DMS 273 treated with DMSO at 0.1 percent for 48 hours (cell line): Measurements from ENCODE around the gene PSEN2.

Source experiments
- DNase-seq: peaks from one replicate; lab custom pipeline; 2025; lab: John Stamatoyannopoulos, UW

Gene PSEN2

GRCh38 chr1:226886122-226886901 lies 15.9 kb downstream of the PSEN2 start:
- DNase-seq: peak; percentile 22

- peak; percentile 88 for DNase-seq
These were observed 16.6 kb downstream of the PSEN2 start for GRCh38 chr1:226887006-226887405.

GRCh38 chr1:226888021-226888420 lies 17.6 kb downstream of the PSEN2 start:
- DNase-seq: no peak

GRCh38 chr1:226888816-226889215 lies 18.4 kb downstream of the PSEN2 start:
- DNase-seq: no peak

DNA sequence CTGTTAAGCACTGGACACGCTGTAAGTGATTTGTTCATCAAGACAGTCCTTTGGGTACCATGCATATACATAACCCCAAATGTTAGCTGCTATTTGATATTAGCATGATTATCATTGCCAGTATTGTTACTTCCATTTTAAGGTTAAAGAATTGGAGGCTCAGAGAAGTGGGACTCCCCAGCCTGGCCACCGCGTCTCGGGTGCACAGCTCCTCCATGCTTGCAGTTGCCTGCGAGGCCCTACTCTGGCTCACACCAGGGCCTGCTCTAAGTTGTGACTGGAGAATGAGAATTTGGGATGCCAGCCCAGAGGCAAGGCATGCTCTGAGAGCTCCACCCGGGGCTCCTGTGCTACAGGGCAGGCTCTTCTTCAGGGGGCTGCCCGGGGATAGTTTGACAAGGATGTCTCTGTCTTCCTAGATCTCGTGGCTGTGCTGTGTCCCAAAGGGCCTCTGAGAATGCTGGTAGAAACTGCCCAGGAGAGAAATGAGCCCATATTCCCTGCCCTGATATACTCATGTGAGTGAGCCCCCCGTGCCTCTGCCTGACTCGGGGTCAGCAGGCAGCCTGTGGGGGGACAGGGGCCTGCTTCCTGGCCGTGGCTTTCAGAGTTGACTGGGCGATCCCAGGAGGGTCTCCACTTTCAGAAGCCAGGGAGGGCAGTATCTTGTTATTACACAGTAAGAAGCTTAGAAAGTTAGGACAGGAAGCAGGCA lies 19.4 kb downstream of the PSEN2 start:
- DNase-seq: no peak

- DNase-seq: no peak
These were observed 20.1 kb downstream of the PSEN2 start for GRCh38 chr1:226890331-226891108.

DNA sequence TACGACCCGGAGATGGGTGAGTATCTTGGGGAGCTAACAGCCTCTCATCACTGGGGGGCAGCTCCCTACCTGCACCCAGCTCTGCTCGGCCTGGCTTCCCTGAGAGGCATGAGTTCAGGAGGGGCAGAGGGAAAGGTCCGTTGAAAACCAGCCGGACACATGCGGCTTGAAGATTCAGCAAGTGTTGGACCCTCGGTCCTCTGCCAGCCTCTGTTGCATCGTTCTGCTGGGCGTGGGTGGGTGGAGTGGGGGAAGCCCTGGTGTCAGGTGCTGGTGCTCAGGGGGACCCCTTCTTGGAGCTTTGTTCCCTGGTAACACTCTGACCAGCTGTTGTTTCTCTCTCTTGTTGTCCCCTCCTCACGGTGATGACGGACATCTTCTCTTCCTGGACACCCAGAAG lies 20.9 kb downstream of the PSEN2 start:
- DNase-seq: no peak

DNA sequence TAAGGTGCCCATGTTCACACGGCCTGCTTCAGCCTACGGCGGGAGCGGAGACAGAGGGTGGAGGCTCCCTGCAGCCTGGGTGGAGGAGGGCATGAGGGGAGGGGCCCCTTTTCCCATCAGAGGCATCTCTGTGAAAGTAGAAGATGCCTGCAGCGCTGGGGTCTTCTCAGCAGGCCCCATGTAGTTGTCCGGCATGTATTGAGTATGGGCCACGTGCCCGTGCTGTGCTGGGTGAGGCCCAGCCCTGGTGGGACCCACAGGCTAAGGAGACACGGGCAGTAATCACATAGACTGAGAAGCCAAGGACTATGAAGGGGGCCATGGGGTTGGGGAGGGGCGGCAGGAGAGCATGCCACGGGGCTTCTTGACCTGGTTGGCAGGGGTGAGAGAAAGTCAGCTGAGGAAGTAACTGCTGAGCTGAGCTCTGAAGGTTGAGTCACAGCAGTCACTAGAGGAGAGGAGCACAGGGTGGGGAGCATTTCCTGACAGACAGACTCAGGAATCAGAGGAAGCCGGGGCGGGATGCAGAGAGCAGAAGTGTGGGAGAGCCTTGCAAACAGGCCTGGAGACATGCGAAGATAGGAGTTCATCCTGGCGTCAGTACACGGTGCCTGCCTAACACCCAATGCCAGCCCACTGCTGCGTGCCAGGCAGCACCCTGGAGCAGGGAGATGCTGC lies 21.6 kb downstream of the PSEN2 start:
- no peak for DNase-seq

- DNase-seq: no peak
These were observed 22.1 kb downstream of the PSEN2 start for GRCh38 chr1:226892524-226892875.

GRCh38 chr1:226893936-226894335 lies 23.5 kb downstream of the PSEN2 start:
- DNase-seq: no peak

DNA sequence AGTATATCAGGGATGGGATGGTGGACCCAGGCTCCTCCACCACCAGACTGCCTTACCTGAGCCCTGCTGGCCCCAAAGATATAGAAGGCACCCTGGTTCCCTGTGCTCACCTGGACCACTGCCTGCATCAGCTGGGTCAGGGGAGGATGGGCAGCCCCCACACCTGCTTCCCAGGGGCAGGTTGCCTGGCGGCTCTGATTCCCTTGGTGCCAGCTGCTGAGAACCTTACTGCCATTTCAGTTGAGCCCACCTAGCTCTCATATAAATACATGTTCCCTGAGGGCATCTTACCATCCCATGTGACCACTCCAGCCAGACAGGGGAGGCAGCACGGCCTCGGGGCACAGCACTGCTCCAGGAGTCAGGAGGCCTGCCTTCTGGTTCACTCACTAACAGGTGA lies 24.4 kb downstream of the PSEN2 start:
- DNase-seq: no peak

DNA sequence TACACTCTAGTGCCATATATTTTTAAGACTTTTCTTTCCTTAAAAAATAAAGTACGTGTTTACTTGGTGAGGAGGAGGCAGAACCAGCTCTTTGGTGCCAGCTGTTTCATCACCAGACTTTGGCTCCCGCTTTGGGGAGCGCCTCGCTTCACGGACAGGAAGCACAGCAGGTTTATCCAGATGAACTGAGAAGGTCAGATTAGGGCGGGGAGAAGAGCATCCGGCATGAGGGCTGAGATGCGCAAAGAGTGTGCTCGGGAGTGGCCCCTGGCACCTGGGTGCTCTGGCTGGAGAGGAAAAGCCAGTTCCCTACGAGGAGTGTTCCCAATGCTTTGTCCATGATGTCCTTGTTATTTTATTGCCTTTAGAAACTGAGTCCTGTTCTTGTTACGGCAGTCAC lies 25.2 kb downstream of the PSEN2 start:
- no peak for DNase-seq

- no peak for DNase-seq
These were observed 27.8 kb downstream of the PSEN2 start for GRCh38 chr1:226898246-226898645.

GRCh38 chr1:226901421-226901820 lies 31.0 kb downstream of the PSEN2 start:
- no peak for DNase-seq

GRCh38 chr1:226902601-226903000 lies 32.2 kb downstream of the PSEN2 start:
- no peak for DNase-seq

GRCh38 chr1:226903819-226904716 lies 33.7 kb downstream of the PSEN2 start:
- DNase-seq: no peak

GRCh38 chr1:226904772-226905171 lies 34.4 kb downstream of the PSEN2 start:
- no peak for DNase-seq

DNA sequence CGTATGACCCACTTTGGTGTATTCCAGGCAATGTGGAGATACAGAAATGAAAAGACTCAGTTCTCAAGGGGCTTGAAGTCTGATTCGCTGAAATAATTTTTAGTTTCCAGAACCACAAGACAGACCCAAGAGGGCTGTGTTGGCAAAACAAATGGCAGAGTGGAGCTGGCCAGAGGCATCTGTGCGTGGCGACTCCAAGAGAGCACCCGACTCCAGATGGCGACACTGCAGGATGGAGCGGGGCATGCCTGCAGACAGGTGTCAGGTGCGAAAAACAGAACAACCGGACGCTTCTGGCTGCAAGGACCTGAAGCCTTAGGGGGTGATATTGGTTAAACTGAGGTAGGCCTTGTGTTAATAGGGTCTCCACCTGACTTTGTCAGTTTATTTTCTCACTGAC lies 38.0 kb downstream of the PSEN2 start:
- DNase-seq: no peak

- DNase-seq: no peak
These were observed 38.5 kb downstream of the PSEN2 start for GRCh38 chr1:226908913-226909312.

DNA sequence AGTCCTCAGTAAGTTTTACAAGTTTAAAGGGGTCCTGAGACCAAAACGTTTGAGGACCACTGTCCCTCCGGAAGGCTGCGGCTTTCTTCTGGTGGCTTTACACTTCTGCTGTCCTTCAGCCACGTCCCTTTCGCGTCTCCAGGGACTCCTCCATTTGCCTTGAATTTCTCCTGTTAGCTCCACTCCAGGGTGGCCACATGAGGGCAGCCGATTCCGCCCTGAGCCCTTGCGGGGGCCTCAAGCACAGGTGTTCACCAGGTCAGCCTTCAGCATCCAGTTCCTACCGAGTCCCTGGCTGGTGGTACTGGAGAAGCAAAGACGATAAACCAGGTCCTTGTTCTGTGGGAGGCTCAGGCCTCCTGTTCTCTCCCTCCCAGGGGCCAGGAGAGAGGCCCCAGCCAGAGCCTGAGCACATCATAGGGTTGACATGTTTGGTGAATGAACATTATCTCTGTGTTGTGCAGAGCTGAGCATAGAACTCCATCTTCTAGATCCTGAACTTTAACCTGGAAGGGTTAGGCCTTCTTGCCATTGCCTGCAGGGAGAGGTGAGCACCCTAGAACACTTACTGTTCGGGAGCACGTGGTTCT lies 42.3 kb downstream of the PSEN2 start:
- DNase-seq: no peak

DNA sequence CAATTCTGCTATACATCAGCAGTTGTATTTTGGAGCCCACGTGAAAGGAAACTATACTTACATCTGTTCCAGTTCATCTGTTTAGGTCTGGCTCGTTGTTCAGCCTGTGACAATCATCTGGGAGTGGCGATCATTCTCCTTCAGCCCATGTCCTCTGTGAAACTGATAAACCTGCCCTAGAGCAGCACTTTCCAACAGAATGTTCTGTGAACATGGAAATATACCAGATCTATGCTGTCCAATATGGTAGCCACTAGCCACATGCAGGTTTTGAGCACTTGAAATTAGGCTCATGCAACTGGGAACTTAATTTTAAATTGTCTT lies 45.2 kb downstream of the PSEN2 start:
- DNase-seq: no peak
